ENCODE measurements around the gene LILRA6. TPM values are rescaled to one million over a fixed set of nuclear protein-coding genes. Genes with fewer than 3 reads are reported as not detected.
"Not testable (repeated sequence)": the region's sequence is repeated elsewhere in the genome, so short reads cannot be mapped to it uniquely, and the experiment has no call there.

Gene LILRA6
- total and polyA plus RNA-seq, 2 of the 8 experiments (the other 6 are each of a cell fraction or from before 2014, with no cell fraction given), result not detected

GRCh38 chr19:54214217-54214616 is 28.4 kb downstream of the LILRA6 start:
- POLR2A ChIA-PET (ENCODE audit: partially characterized antibody), result interaction anchor here (1.8 to 23.4 kb wide), 2 partner anchors 9 to 25 kb away, joined by 6 to 909 read pairs; partner anchors contain the start of genes MBOAT7, RPS9 and TSEN34
- not testable (repeated sequence) for DNase-seq (ENCODE audit: low read depth in 1 of 2, low spot score in 2 of 2)

More at GRCh38 chr19:54214217-54214616, 28.4 kb downstream of the LILRA6 start:
- H3K4ac ChIP-seq (replicated peaks; ENCODE audit: insufficient read length, low read depth, low read length); CTCF ChIA-PET (ENCODE audit: partially characterized antibody); H3K9ac ChIP-seq (replicated peaks in 1 of 4; ENCODE audit: extremely low read depth in 1 of 4, low read depth in 3 of 4, low read length in 3 of 4); H3K4me3 ChIP-seq (ENCODE audit: extremely low read depth in 1 of 4, insufficient read depth in 2 of 4, low read depth in 3 of 4, low read length in 4 of 4); H2AFZ ChIP-seq (ENCODE audit: low read length); H2BK15ac ChIP-seq (ENCODE audit: low read length); H3K23me2 ChIP-seq (ENCODE audit: low read depth, low read length); H3K36me3 ChIP-seq (ENCODE audit: control insufficient read depth in 2 of 4, insufficient read depth in 4 of 4, low read length in 3 of 4); H2AK5ac ChIP-seq (ENCODE audit: low read depth, low read length); H3K9me3 ChIP-seq (ENCODE audit: insufficient read depth in 2 of 2, low read depth in 1 of 2, low read length in 1 of 2); H3K4me1 ChIP-seq (replicated peaks in 1 of 4; ENCODE audit: control insufficient read depth in 3 of 4, insufficient read depth in 4 of 4, low read length in 3 of 4); H3K79me2 ChIP-seq (ENCODE audit: control insufficient read depth in 1 of 2, insufficient read depth in 2 of 2, low read length in 2 of 2); H2BK20ac ChIP-seq (ENCODE audit: low read length); H4K5ac ChIP-seq (ENCODE audit: insufficient read length, low read depth, low read length); H2BK12ac ChIP-seq (ENCODE audit: low read depth, low read length); H2BK5ac ChIP-seq (ENCODE audit: low read depth, low read length); H3K23ac ChIP-seq (ENCODE audit: insufficient read length); H3K4me2 ChIP-seq (ENCODE audit: insufficient read depth in 1 of 2, low read depth in 2 of 2, low read length in 2 of 2); H4K20me1 ChIP-seq (replicated peaks in 1 of 2; ENCODE audit: control insufficient read depth in 1 of 2, insufficient read depth in 2 of 2, low read length in 2 of 2); H3K18ac ChIP-seq (ENCODE audit: extremely low read depth, low read length); H3K27me3 ChIP-seq (replicated peaks in 1 of 4; ENCODE audit: control insufficient read depth in 3 of 4, extremely low read depth in 1 of 4, insufficient read depth in 3 of 4, low read length in 3 of 4); FAIRE-seq; H2BK120ac ChIP-seq (replicated peaks; ENCODE audit: low read depth, low read length); H4K91ac ChIP-seq (replicated peaks; ENCODE audit: insufficient read length, low read length); H4K8ac ChIP-seq (ENCODE audit: extremely low read depth, insufficient read depth, low read length); H3K56ac ChIP-seq (replicated peaks; ENCODE audit: insufficient read length, low read depth, low read length); H3K27ac ChIP-seq (ENCODE audit: low read depth, low read length); H3K79me1 ChIP-seq (ENCODE audit: low read depth, low read length); H3K14ac ChIP-seq (ENCODE audit: insufficient read length): not testable (repeated sequence)
- WGBS, 2 experiments (ENCODE audit: extremely low coverage in 1 of 2, insufficient coverage in 1 of 2, insufficient read length in 1 of 2, insufficient replicate concordance in 2 of 2, low coverage in 1 of 2, low lambda C conversion rate in 2 of 2, missing lambda C conversion rate in 1 of 2), result 92% methylated on average over 3 of the region's 5 CpGs; no CpG with 5 or more reads in 1 of the 2 experiments
